NAMALWA (cell line): ENCODE results near the gene PAPPA.

ENCODE experiments used
- DNase-seq: peaks from one replicate; pipeline ENCODE4 v3.0.0-alpha.2; 2015; ENCODE audit warnings: low spot score

The PAPPA gene

DNA sequence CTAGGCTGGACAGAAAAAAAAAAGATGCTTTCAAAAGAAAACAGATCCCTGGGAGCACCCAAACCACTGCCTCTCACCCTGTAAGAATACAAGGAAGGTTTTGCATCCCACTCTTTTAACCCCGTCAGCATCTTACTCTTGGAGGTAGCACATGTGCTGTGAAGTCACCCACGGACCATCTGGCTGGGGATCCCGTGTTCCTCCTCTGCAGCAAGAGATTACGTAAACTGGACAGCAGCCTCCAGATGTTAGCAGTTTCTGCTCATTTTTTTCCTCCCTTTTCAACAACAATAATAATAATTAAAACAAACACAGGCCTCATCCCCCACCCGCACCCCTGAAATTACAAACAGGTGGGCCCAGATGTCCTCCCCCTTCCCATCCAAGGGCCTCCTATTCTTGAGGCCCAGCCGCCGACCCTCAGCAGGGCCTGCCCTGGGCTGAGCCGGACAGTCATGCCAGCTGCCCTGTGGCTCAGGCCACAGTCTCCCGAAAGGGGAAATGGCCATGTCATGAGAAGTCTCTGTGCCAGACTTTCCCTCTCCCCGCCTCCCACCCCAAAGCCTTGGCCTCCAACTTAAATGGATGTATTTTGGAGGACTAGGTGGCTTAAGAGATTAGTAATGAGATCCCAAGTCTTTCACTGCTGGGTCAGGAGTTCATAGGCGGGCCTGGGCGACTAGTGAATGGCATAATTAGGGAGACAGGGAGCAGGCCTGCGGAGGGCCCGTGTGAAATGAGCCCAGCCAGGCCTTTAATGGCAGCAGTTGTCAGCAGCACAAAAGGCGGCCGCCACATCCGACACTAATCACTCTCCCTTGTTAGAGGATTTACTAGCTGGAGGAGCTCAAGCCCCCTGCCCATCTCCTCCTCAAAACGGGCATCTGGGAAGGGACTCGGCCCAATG is 165.1 kb downstream of the PAPPA start:
- DNase-seq, result no peak

- no peak for DNase-seq
Measured at GRCh38 chr9:116319480-116319879, 165.9 kb downstream of the PAPPA start.

DNA sequence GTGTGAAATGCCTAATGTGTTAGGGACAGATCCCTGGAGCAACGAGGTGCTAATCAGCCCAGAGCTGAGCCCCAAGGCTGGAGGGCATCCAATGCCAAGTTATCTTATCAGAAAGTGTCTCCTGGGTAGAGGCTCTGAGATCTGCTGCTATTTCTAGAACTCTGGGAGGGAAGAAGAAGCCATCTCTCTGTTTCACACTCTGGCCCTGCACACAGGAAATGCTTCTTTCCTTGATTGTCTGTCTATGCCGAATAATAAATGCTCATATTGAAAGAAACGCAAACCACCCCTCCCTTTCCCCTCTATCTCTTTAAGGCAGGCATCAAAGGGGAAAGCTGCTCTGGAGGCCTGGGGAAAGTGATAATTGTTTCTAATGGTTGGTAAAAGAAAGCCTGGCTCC is 166.7 kb downstream of the PAPPA start:
- DNase-seq, result no peak

GRCh38 chr9:116322521-116322920 is 168.9 kb downstream of the PAPPA start:
- no peak for DNase-seq

GRCh38 chr9:116323012-116323411 is 169.4 kb downstream of the PAPPA start:
- no peak for DNase-seq

DNA sequence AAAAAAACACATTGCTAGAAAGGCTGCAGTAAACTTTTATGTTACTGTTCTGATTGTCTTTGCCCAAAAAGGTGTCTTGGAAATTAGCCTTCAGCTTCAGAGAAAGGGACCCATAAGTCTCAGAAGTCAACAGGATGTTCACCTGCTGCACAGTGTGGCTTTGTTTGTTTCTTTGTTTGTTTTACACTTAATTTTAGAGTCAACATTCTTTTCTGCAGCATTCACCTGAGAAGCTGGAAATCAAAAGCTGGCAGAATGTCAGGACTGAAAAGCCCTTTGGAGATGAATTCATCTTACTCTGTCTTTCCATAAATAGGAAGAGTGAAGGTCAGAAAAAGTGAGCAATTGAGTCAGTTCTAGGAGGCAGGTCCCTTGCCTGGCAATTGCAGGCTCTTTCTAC is 170.0 kb downstream of the PAPPA start:
- no peak for DNase-seq

- DNase-seq, result no peak
Measured at GRCh38 chr9:116325924-116326323, 172.3 kb downstream of the PAPPA start.

GRCh38 chr9:116327701-116328405 is 174.3 kb downstream of the PAPPA start:
- no peak for DNase-seq

DNA sequence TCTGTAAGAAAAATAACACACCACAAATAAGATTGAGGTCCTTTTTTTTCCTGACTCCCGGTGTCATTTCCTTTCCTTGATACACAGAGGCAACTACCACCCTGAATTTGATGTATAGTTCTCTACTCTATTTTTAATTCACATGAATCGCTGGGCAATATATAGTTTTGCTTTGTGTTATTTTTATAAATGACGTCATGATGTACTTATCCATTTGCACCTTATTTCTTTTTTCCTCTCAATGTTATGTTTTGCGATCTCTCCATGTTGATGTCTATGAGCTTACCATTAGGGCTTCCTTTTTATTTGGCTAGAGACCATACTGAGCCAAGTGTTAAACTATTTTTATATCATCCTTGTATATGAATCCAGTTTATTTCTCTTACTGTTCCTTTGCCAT is 175.9 kb downstream of the PAPPA start:
- no peak for DNase-seq

DNA sequence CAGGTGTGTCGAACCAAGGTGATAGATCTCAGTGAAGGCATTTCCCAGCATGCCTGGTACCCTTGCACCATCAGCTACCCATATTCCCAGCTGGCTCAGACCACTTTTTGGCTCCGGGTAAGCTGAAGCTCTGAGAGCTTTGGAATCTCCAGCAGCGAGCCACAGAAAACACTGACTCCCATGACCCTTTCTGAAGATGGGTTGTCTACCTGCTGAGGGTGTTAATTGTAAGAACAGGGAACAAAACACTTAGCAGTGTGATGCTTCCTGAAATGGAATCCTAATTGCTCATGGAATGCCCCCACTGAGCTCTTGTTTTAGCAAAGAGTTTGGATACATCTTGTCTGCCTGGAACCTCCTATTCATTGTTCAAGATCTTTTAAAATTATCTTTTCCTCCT is 177.7 kb downstream of the PAPPA start:
- no peak for DNase-seq

- no peak for DNase-seq
Measured at GRCh38 chr9:116332090-116332489, 178.5 kb downstream of the PAPPA start.

GRCh38 chr9:116333254-116333653 is 179.7 kb downstream of the PAPPA start:
- DNase-seq, result no peak

DNA sequence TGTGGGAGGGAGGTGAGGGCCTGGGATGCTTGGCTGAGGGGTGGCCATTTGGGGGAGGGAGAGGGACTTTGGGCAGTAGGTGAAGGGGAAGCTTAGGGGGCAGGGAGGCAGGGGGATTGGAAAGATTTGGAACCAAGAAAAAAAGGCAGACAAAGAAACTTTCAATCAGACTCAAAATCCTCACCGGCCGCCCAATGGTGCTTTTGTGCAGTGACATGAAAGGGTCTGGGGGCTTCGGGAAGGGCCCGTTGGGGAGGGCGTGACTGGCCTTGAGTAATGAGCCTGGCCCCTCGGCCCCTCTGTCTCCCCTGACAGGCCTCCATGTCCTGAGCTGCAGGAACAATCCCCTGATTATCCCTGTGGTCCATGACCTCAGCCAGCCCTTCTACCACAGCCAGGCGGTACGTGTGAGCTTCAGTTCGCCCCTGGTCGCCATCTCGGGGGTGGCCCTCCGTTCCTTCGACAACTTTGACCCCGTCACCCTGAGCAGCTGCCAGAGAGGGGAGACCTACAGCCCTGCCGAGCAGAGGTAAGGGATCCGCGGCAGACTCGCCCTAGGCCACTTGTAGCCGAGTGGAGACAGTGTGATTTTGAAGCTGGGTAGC is 181.1 kb downstream of the PAPPA start:
- DNase-seq, result no peak

DNA sequence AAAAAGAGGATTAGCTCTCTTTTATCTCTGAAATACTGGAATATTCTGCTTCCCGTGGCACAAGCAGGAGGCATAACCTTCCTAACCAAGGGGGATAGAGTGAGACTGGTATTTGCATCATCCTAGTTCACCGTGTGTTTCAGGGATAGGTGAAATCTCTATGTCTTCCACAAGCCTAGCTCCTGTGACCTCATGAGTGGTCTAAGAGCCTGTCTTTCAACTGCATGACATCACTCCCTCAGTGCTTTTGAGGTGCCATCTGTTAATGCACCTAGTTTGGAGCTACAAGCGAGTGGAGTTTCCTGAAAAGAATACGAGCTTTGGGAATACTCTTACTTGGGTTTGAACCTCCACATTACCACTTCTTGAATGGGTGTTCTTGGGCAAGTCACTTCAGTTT is 181.8 kb downstream of the PAPPA start:
- no peak for DNase-seq

GRCh38 chr9:116336133-116336862 is 182.7 kb downstream of the PAPPA start:
- DNase-seq, result no peak

DNA sequence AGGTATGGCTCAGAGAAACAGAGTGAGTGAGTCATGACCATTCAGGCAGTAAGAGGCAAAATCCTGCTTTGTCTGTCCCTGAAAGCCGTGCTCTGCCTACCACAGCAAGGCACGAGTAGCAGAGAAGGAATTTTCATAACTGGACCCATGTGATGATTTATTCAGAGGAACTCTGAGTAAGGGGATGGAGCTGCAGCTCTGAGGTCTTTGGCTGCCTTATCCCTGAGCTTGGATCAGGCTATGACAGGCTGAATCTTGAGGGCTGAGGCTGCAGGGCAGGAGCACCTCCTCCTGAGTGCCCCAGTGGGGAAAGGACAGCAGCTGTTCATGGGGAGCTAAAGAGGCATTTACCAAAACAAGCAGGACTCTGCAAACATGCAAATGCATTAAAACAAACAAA is 183.4 kb downstream of the PAPPA start:
- DNase-seq, result no peak

DNA sequence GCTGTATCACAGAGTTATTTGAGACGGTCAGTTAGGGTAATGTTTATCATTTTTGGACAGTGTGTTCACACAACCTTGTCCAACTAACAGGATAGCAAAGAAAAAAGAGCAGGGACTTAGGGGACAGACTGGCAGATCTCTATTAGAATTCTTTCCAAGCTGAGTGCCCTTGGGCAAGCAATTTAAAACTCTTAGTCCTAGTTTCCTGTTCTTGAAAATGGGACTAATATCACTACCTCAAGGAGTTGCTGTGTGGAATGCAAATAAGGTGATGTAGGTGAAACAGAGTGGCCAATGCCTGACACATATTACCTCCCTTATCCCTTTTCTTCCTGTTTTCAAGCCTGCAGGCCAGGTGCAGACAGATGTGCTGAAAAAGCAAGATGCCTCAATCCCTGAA is 186.7 kb downstream of the PAPPA start:
- DNase-seq, result no peak

DNA sequence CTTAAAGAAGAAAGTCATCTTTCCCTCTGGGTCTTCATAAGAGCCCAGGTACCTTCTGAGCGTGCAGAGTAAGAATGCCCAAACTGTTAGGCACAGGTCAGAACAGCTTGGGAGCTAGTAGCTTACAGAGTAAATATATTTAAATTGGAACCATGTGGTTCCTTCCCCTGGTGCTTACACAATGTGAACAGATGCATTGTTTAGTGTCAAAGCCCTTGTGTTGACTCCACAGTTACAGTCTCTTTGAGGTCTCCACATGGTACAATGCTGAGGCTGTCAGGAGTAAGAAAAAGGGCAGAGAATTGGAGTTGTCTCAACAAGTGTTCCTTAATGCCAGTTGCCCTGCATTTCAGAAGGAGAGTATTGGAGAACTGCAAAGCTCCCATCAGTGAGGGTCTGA is 188.5 kb downstream of the PAPPA start:
- DNase-seq, result no peak

- DNase-seq, result no peak
Measured at GRCh38 chr9:116342941-116343340, 189.3 kb downstream of the PAPPA start.

- no peak for DNase-seq
Measured at GRCh38 chr9:116344416-116344815, 190.8 kb downstream of the PAPPA start.

GRCh38 chr9:116345393-116345792 is 191.8 kb downstream of the PAPPA start:
- no peak for DNase-seq

DNA sequence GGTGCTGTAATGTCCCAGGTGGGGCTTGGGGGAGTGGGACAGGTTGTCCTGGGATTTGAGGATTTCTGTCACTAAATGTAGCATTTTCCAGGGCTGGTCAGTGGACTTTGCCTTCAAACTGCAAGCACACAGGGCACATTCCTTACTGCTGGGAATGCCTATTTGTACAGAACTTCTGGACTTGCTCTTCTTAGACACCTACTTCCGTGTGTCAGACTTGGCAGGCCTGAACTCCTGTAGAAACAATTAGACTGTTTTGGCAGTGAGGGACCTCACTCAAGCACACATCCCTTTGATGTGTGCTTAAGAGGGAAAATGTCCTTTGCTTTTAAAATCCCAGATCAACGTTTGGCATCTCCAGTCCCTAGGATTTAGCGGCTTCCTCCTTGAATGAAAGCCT is 192.2 kb downstream of the PAPPA start:
- no peak for DNase-seq
